Hepatocyte (in vitro differentiated cells): ENCODE measurements around the gene WNT7B.

Experiments used
- EZH2 ChIP-seq: fragments of 200-600 bp; sonication (generic); IDR thresholded peaks from 2 replicates; pipeline ENCODE4 v1.6.1; 2016; ENCODE audit warnings: antibody characterized with exemption, mild to moderate bottlenecking, borderline replicate concordance
- EZH2phosphoT487 ChIP-seq: fragments of 200-600 bp; sonication (generic); IDR thresholded peaks from one replicate; pipeline ENCODE4 v1.6.1; 2018; ENCODE audit warnings: antibody characterized with exemption, mild to moderate bottlenecking, low read depth, moderate library complexity; ENCODE audit not compliant: unreplicated experiment, severe bottlenecking
- TF ChIP-seq, protein P1 (sequence below): fragments of 200-600 bp; sonication (generic); IDR thresholded peaks from 2 replicates; pipeline ENCODE4 v1.5.1; 2016; ENCODE audit warnings: antibody characterized with exemption, mild to moderate bottlenecking; ENCODE audit not compliant: poor library complexity

DNA sequence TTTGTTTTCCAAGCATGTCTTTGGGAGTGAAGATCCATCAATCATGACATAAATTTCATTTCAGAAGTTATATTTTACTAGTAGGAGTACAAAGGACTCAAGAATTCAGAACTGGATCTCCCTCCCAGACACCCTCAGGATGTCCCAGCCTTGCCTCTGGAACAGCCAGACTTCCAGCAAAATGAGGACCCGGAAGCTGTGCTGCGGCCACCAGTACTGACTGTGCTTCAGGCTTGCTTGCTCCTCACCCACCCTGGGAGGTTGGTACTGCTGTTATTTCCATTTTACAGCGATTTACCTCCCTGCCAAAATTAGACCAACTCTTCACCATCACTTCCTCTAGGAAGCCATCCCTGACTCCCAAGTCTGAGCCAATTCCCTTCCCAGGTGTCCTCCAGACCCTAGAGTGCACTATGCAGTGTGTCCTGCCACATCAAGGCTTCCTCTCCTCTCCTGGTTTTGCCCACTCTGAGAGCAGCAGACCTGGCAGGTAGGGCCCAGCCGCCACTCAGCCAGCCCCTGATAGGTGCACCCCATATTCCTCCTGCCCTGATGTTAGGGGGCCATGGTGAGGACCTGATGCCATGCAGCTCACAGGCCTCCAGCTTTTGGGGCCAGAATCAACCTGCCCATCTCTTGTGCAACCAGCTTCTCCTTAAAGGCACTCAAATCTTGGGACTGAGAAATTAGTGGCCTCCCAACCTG, 47.3 kb upstream of the WNT7B start:
- TF ChIP-seq, protein P1, sequence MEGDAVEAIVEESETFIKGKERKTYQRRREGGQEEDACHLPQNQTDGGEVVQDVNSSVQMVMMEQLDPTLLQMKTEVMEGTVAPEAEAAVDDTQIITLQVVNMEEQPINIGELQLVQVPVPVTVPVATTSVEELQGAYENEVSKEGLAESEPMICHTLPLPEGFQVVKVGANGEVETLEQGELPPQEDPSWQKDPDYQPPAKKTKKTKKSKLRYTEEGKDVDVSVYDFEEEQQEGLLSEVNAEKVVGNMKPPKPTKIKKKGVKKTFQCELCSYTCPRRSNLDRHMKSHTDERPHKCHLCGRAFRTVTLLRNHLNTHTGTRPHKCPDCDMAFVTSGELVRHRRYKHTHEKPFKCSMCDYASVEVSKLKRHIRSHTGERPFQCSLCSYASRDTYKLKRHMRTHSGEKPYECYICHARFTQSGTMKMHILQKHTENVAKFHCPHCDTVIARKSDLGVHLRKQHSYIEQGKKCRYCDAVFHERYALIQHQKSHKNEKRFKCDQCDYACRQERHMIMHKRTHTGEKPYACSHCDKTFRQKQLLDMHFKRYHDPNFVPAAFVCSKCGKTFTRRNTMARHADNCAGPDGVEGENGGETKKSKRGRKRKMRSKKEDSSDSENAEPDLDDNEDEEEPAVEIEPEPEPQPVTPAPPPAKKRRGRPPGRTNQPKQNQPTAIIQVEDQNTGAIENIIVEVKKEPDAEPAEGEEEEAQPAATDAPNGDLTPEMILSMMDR: no peak
- TF ChIP-seq EZH2 (no peak), EZH2phosphoT487 (no peak)
